OCI-LY3 (cell line): ENCODE results near the gene TMEM169.

Experiments
- H2AFZ ChIP-seq: fragments of 200-600, 300-600 bp; shearing (Covaris generic); 2 replicates; pipeline ENCODE4 v1.6.0; 2014; ENCODE audit warnings: antibody characterized with exemption, low read depth, low read length
- H3K27ac ChIP-seq: fragments of 200-600, 300-600 bp; sonication (generic); 2 replicates; pipeline ENCODE4 v1.5.1; 2014; ENCODE audit warnings: mild to moderate bottlenecking, low read length, moderate library complexity, mixed read lengths
- H3K27me3 ChIP-seq: fragments of 200-600, 300-600 bp; sonication (generic); 2 replicates; pipeline ENCODE4 v1.6.1; 2014; ENCODE audit warnings: low read depth, low read length, mixed read lengths
- H3K36me3 ChIP-seq: fragments of 200-600, 300-600 bp; sonication (generic); replicated peaks from 2 replicates; pipeline ENCODE3; 2014; ENCODE audit warnings: low read depth, low read length, mixed read lengths
- H3K4me1 ChIP-seq: fragments of 300-600, 200-600 bp; sonication (generic); 2 replicates; pipeline ENCODE4 v1.6.1; 2014; ENCODE audit warnings: low read length, mixed read lengths
- H3K4me2 ChIP-seq: fragments of 200-600, 300-600 bp; sonication (generic); 2 replicates; pipeline ENCODE4 v1.6.1; 2014; ENCODE audit warnings: low read length, mixed read lengths
- H3K4me3 ChIP-seq: fragments of 300-600, 200-600 bp; sonication (generic); 2 replicates; pipeline ENCODE4 v1.5.1; 2014; ENCODE audit warnings: antibody characterized with exemption, mild to moderate bottlenecking, low read length, moderate library complexity
- H3K79me2 ChIP-seq: fragments of 300-600, 200-600 bp; shearing (Covaris generic); 2 replicates; pipeline ENCODE4 v1.6.1; 2014; ENCODE audit warnings: mild to moderate bottlenecking, low read length, mixed read lengths
- H3K9ac ChIP-seq: fragments of 300-600, 200-600 bp; shearing (Covaris generic); 2 replicates; pipeline ENCODE4 v1.6.0; 2014; ENCODE audit warnings: mild to moderate bottlenecking, low read length, moderate library complexity
- H3K9me3 ChIP-seq: fragments of 200-600, 300-600 bp; shearing (Covaris generic); 2 replicates; pipeline ENCODE4 v1.6.1; 2014; ENCODE audit warnings: low read length, mixed read lengths; ENCODE audit not compliant: insufficient read depth
- H4K20me1 ChIP-seq: fragments of 200-600, 300-600 bp; sonication (generic); 2 replicates; pipeline ENCODE4 v1.6.1; 2016; ENCODE audit warnings: low read length, mixed read lengths; ENCODE audit not compliant: insufficient read depth
- CTCF ChIP-seq: fragments of 200-600, 300-600 bp; sonication (generic); IDR thresholded peaks from 2 replicates; pipeline ENCODE4 v1.5.1; 2014; ENCODE audit warnings: antibody characterized with exemption, low read length, low read depth
- EZH2phosphoT487 ChIP-seq: fragments of 200-600 bp; shearing (Covaris generic); IDR thresholded peaks from 2 replicates; pipeline ENCODE4 v1.6.1; 2018; ENCODE audit warnings: antibody characterized with exemption, mixed run types, low read depth

The TMEM169 gene

GRCh38 chr2:216104691-216105090, 23.0 kb downstream of the TMEM169 start:
- no peaks in the 10 kb centered on the region for H3K9me3 ChIP-seq
- no peak overlapping the region for H3K27ac ChIP-seq
- no peak overlapping the region for H3K4me3 ChIP-seq
- H2AFZ ChIP-seq: no peak overlapping the region
- H3K36me3 ChIP-seq: no peaks in the 10 kb centered on the region
- H3K27me3 ChIP-seq: no peaks in the 10 kb centered on the region
- H4K20me1 ChIP-seq: no peaks in the 10 kb centered on the region
- no peak overlapping the region for H3K9ac ChIP-seq
- peaks cover 4% of the 10 kb centered on the region for H3K4me1 ChIP-seq
- TF ChIP-seq EZH2phosphoT487 (no peak), CTCF (no peak)
- H3K4me2 ChIP-seq: no peak overlapping the region
- H3K79me2 ChIP-seq: peaks cover 6% of the 10 kb centered on the region

- Histone ChIP-seq H3K9ac (no peak overlapping the region), H3K79me2 (peaks cover 32% of the 10 kb centered on the region), H3K4me3 (no peak overlapping the region), H3K27me3 (no peaks in the 10 kb centered on the region), H3K9me3 (no peaks in the 10 kb centered on the region), H3K27ac (no peak overlapping the region), H3K4me2 (no peak overlapping the region), H3K4me1 (peaks cover 26% of the 10 kb centered on the region), H3K36me3 (peaks cover 18% of the 10 kb centered on the region), H2AFZ (no peak overlapping the region), H4K20me1 (peaks cover 6% of the 10 kb centered on the region; the same call in 1 of the 2 replicates)
- no peak for TF ChIP-seq EZH2phosphoT487
- TF ChIP-seq CTCF: no peak
These were observed 25.6 kb downstream of the TMEM169 start for GRCh38 chr2:216107320-216107719.

- no peak overlapping the region for H3K9ac ChIP-seq
- H3K4me3 ChIP-seq: no peak overlapping the region
- H2AFZ ChIP-seq: no peak overlapping the region
- H3K79me2 ChIP-seq: peaks cover 37% of the 10 kb centered on the region
- H3K4me1 ChIP-seq: peaks cover 30% of the 10 kb centered on the region
- H3K27me3 ChIP-seq: no peaks in the 10 kb centered on the region
- no peak overlapping the region for H3K4me2 ChIP-seq
- peaks cover 6% of the 10 kb centered on the region; the same call in 1 of the 2 replicates for H4K20me1 ChIP-seq
- peaks cover 23% of the 10 kb centered on the region for H3K36me3 ChIP-seq
- H3K27ac ChIP-seq: no peak overlapping the region
- TF ChIP-seq EZH2phosphoT487 (no peak), CTCF (no peak)
- no peaks in the 10 kb centered on the region for H3K9me3 ChIP-seq
These were observed 26.0 kb downstream of the TMEM169 start for GRCh38 chr2:216107760-216108159.

GRCh38 chr2:216108310-216108966, 26.7 kb downstream of the TMEM169 start:
- peaks cover 37% of the 10 kb centered on the region for H3K4me1 ChIP-seq
- H2AFZ ChIP-seq: no peak overlapping the region
- TF ChIP-seq EZH2phosphoT487 (no peak), CTCF (no peak)
- peak overlapping the region; percentile 69 for H3K4me3 ChIP-seq
- H3K36me3 ChIP-seq: peaks cover 28% of the 10 kb centered on the region
- H3K9ac ChIP-seq: peak overlapping the region; percentile 66
- H3K79me2 ChIP-seq: peaks cover 41% of the 10 kb centered on the region
- no peaks in the 10 kb centered on the region for H3K27me3 ChIP-seq
- H4K20me1 ChIP-seq: peaks cover 6% of the 10 kb centered on the region; the same call in 1 of the 2 replicates
- H3K9me3 ChIP-seq: no peaks in the 10 kb centered on the region
- H3K4me2 ChIP-seq: peak overlapping the region; percentile 76
- peak overlapping the region; percentile 47; the same call in 1 of the 2 replicates for H3K27ac ChIP-seq
